ENCODE data around the gene NMNAT2.
"Not testable (repeated sequence)": the region's sequence is repeated elsewhere in the genome, so short reads cannot be mapped to it uniquely, and the experiment has no call there.

Gene NMNAT2

DNA sequence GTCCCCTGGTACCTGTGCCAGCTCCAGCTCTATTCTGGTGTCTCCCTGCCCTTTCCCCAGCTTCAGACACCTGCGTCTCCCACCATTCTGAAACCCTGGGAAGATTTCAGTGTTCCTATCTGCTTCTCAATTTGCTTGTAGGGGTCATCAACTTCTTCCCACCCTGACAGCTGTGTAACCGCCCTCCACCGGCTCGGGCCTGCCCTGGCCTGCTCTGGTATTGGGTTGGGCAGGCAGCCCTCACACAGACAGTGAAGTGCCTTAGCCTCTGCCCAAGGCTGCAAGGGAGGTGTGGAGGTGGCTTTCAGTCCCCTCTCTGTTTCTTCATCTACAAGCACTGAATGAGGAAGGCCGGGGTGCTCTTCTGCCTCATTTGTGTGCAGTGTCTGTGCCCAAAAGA lies 134.9 kb downstream of the NMNAT2 start:
- Mint-ChIP-seq H3K36me3 (ENCODE audit: low read depth) (no peaks in the 10 kb centered on the region), H3K9me3 (no peaks in the 10 kb centered on the region), H3K27ac (no peak overlapping the region), H3K4me3 (no peak overlapping the region), H3K4me1 (ENCODE audit: low read depth) (no peaks in the 10 kb centered on the region), H3K27me3 (peaks cover 10% of the 10 kb centered on the region)

GRCh38 chr1:183282101-183282855 lies 135.9 kb downstream of the NMNAT2 start:
- no peaks in the 10 kb centered on the region for H3K4me1 Mint-ChIP-seq (ENCODE audit: low read depth)
- peaks cover 10% of the 10 kb centered on the region for H3K27me3 Mint-ChIP-seq
- no peak overlapping the region for H3K27ac Mint-ChIP-seq
- no peaks in the 10 kb centered on the region for H3K36me3 Mint-ChIP-seq (ENCODE audit: low read depth)
- H3K4me3 Mint-ChIP-seq = no peak overlapping the region
- H3K9me3 Mint-ChIP-seq = no peaks in the 10 kb centered on the region

GRCh38 chr1:183281553-183282091 lies 136.6 kb downstream of the NMNAT2 start:
- Mint-ChIP-seq H3K4me1 (ENCODE audit: low read depth) (no peaks in the 10 kb centered on the region), H3K36me3 (ENCODE audit: low read depth) (no peaks in the 10 kb centered on the region), H3K27ac (no peak overlapping the region), H3K9me3 (no peaks in the 10 kb centered on the region), H3K4me3 (no peak overlapping the region), H3K27me3 (peaks cover 10% of the 10 kb centered on the region)

GRCh38 chr1:183281039-183281438 lies 137.1 kb downstream of the NMNAT2 start:
- H3K27ac Mint-ChIP-seq = no peak overlapping the region
- no peak overlapping the region for H3K4me3 Mint-ChIP-seq
- H3K4me1 Mint-ChIP-seq (ENCODE audit: low read depth) = no peaks in the 10 kb centered on the region
- H3K9me3 Mint-ChIP-seq = no peaks in the 10 kb centered on the region
- peaks cover 10% of the 10 kb centered on the region for H3K27me3 Mint-ChIP-seq
- H3K36me3 Mint-ChIP-seq (ENCODE audit: low read depth) = no peaks in the 10 kb centered on the region

DNA sequence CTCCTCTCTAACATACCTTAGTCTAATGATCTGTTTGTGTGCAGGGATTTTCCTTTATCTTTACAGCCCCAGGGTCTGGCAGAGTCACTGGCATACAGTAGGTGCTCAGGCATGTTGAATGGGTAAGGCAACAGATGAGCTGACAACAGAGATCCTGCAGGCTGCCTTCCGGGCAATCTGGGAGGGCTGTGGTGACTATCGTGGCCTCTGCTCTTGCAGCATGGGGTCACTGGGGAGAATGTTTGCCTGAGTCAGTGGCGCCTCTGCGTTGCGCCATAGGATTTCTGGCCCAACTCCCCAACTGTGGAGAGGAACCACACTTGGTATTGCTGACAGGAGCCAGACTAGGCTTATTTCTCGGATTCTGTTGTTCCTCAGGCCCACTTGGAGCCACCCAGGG lies 138.3 kb downstream of the NMNAT2 start:
- H3K4me1 Mint-ChIP-seq (ENCODE audit: low read depth) = no peaks in the 10 kb centered on the region
- no peaks in the 10 kb centered on the region for H3K9me3 Mint-ChIP-seq
- no peak overlapping the region for H3K4me3 Mint-ChIP-seq
- H3K36me3 Mint-ChIP-seq (ENCODE audit: low read depth) = no peaks in the 10 kb centered on the region
- no peak overlapping the region for H3K27ac Mint-ChIP-seq
- peaks cover 10% of the 10 kb centered on the region for H3K27me3 Mint-ChIP-seq

- Mint-ChIP-seq H3K27ac (no peak overlapping the region), H3K36me3 (ENCODE audit: low read depth) (no peaks in the 10 kb centered on the region), H3K27me3 (peaks cover 4% of the 10 kb centered on the region), H3K9me3 (no peaks in the 10 kb centered on the region), H3K4me1 (ENCODE audit: low read depth) (no peaks in the 10 kb centered on the region), H3K4me3 (no peak overlapping the region)
Measured at GRCh38 chr1:183278739-183279591, 139.2 kb downstream of the NMNAT2 start.

DNA sequence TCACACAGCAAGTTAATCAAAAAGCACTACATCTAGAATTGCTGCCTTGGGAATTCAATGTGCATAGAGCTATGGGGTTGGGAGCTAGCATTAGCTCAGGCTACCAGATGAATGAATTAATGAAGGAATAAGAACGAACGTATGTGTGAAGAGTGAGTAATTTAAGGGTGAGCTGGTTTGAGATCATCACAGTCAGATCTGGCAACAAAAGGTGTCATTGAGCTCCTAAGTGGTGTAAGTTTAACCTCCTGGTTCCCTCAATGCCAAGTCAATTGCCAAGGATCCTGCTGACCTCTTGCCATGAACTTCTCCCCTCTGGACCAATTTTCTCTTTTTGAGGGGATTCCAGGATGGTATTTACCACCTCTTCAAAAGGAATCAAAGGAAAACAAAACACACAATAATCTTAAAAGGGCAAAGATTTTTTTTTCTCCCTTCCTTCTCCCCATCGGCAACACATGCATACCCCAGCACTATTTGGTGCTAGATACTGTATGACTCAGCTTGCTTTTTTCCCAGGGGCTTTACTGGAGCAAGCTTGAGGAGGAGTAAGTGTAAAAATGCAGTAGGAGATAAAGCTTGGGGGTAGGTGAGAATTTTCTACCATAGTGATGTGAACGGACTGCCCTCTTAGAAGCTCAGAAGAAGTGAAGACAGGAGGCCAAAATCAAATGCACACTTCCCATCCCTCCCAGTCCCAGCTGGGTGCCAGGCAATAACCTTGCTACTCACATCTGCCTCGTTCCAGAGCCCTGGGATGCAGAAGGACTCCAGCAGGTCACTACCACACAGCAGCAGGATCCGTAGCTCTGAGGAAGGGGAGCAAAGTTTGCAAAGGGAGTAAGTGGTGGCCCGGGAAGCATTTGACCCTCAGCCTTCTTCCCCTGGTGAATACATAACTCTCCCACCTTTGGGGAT lies 140.1 kb downstream of the NMNAT2 start:
- no peaks in the 10 kb centered on the region for H3K27me3 Mint-ChIP-seq
- H3K9me3 Mint-ChIP-seq = no peaks in the 10 kb centered on the region
- H3K4me1 Mint-ChIP-seq (ENCODE audit: low read depth) = no peaks in the 10 kb centered on the region
- no peak overlapping the region for H3K27ac Mint-ChIP-seq
- H3K36me3 Mint-ChIP-seq (ENCODE audit: low read depth) = no peaks in the 10 kb centered on the region
- H3K4me3 Mint-ChIP-seq = no peak overlapping the region

- H3K4me3 Mint-ChIP-seq = no peak overlapping the region
- no peaks in the 10 kb centered on the region for H3K9me3 Mint-ChIP-seq
- H3K36me3 Mint-ChIP-seq (ENCODE audit: low read depth) = no peaks in the 10 kb centered on the region
- no peaks in the 10 kb centered on the region for H3K27me3 Mint-ChIP-seq
- H3K27ac Mint-ChIP-seq = no peak overlapping the region
- H3K4me1 Mint-ChIP-seq (ENCODE audit: low read depth) = no peaks in the 10 kb centered on the region
Measured at GRCh38 chr1:183276386-183277080, 141.6 kb downstream of the NMNAT2 start.

- Mint-ChIP-seq H3K4me1 (ENCODE audit: low read depth) (no peaks in the 10 kb centered on the region), H3K4me3 (no peak overlapping the region), H3K36me3 (ENCODE audit: low read depth) (no peaks in the 10 kb centered on the region), H3K9me3 (no peaks in the 10 kb centered on the region), H3K27me3 (no peaks in the 10 kb centered on the region), H3K27ac (no peak overlapping the region)
Measured at GRCh38 chr1:183275322-183275721, 142.9 kb downstream of the NMNAT2 start.

- Mint-ChIP-seq H3K9me3 (no peaks in the 10 kb centered on the region), H3K36me3 (ENCODE audit: low read depth) (no peaks in the 10 kb centered on the region), H3K4me1 (ENCODE audit: low read depth) (no peaks in the 10 kb centered on the region), H3K27ac (no peak overlapping the region), H3K27me3 (no peaks in the 10 kb centered on the region), H3K4me3 (no peak overlapping the region)
Measured at GRCh38 chr1:183274836-183275235, 143.3 kb downstream of the NMNAT2 start.

DNA sequence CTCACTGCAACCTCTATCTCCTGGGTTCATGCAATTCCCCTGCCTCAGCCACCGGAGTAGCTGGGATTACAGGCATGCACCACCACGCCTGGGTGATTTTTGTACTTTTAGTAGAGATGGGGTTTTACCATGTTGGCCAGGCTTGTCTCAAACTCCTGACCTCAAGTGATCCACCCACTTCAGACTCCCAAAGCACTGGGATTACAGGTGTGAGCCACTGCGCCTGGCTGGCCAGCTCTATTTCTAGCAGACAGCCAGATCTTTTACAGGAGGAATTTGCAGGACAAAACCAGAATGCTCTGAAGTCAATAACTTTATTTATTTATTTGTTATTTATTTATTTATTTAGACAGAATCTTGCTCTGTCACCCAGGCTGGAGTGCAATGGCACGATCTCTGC lies 144.2 kb downstream of the NMNAT2 start:
- H3K4me3 Mint-ChIP-seq; H3K27ac Mint-ChIP-seq; H3K9me3 Mint-ChIP-seq; H3K27me3 Mint-ChIP-seq; H3K36me3 Mint-ChIP-seq (ENCODE audit: low read depth); H3K4me1 Mint-ChIP-seq (ENCODE audit: low read depth): not testable (repeated sequence)

- Mint-ChIP-seq H3K4me3 (no peak overlapping the region), H3K4me1 (ENCODE audit: low read depth) (no peaks in the 10 kb centered on the region), H3K27me3 (no peaks in the 10 kb centered on the region), H3K9me3 (no peaks in the 10 kb centered on the region), H3K27ac (no peak overlapping the region), H3K36me3 (ENCODE audit: low read depth) (no peaks in the 10 kb centered on the region)
Measured at GRCh38 chr1:183273300-183273699, 144.9 kb downstream of the NMNAT2 start.

GRCh38 chr1:183272390-183272848 lies 145.8 kb downstream of the NMNAT2 start:
- no peak overlapping the region for H3K4me3 Mint-ChIP-seq
- H3K27ac Mint-ChIP-seq = no peak overlapping the region
- H3K9me3 Mint-ChIP-seq = no peaks in the 10 kb centered on the region
- H3K4me1 Mint-ChIP-seq (ENCODE audit: low read depth) = no peaks in the 10 kb centered on the region
- H3K27me3 Mint-ChIP-seq = no peaks in the 10 kb centered on the region
- H3K36me3 Mint-ChIP-seq (ENCODE audit: low read depth) = no peaks in the 10 kb centered on the region

DNA sequence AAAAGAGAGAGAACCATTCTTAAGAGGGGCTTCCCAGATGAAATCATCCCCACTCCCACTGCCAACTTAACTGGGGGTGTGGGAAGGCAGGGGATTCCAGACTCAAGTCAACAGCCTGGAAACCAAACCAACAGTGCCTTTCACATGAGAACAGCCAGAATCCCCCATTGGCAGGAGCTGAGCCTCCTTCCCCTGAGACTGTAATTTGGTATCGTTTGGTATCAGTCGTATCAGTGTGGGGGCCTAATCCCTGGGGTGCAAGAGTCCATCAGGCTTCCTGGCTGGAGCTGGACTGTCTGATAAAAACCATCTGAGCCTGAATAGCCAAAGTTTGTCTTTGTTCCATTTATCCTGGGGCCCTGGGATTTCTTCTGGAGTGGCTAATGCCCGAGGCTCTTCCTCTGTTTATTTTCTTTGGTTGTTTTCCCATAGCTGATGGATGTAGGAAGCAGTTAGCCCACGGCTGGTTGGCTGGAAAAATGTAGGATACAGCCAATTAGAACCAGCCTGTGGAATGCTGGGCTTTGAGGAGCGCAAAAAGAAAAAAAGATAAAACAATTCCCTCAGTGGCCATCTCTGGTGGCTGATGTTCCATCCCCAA lies 147.5 kb downstream of the NMNAT2 start:
- H3K4me3 Mint-ChIP-seq = no peak overlapping the region
- no peaks in the 10 kb centered on the region for H3K9me3 Mint-ChIP-seq
- H3K27ac Mint-ChIP-seq = no peak overlapping the region
- H3K4me1 Mint-ChIP-seq (ENCODE audit: low read depth) = no peaks in the 10 kb centered on the region
- H3K27me3 Mint-ChIP-seq = peaks cover 4% of the 10 kb centered on the region
- H3K36me3 Mint-ChIP-seq (ENCODE audit: low read depth) = no peaks in the 10 kb centered on the region
